GM10248 (cell line): ENCODE data around the gene FAM184A.
A peak's percentile ranks its signal among the peaks of the same experiment; 100 is the strongest.

Source experiments
- CTCF ChIA-PET: fragments of 300-600 bp; sonication (Branson Sonifier 250); formaldehyde crosslinking; extraction: SDS; loops from one replicate; lab custom pipeline; 2021; ENCODE audit warnings: antibody characterized with exemption; lab: Yijun Ruan, JAX
- POLR2A ChIA-PET: fragments of 350-650 bp; sonication (Branson Sonifier 250); formaldehyde crosslinking; extraction: SDS; loops from one replicate; lab custom pipeline; 2020; ENCODE audit warnings: antibody characterized with exemption; lab: Yijun Ruan, JAX
- DNase-seq: peaks from one replicate; pipeline ENCODE4 v3.0.0; 2012; ENCODE audit errors: extremely low spot score
- TF ChIP-seq, protein P1 (sequence below): IDR thresholded peaks from 2 replicates; pipeline ENCODE4 v1.5.1; 2012; ENCODE audit warnings: mild to moderate bottlenecking, low read depth; ENCODE audit errors: extremely low read depth, missing control alignments, control extremely low read depth

Gene FAM184A

DNA sequence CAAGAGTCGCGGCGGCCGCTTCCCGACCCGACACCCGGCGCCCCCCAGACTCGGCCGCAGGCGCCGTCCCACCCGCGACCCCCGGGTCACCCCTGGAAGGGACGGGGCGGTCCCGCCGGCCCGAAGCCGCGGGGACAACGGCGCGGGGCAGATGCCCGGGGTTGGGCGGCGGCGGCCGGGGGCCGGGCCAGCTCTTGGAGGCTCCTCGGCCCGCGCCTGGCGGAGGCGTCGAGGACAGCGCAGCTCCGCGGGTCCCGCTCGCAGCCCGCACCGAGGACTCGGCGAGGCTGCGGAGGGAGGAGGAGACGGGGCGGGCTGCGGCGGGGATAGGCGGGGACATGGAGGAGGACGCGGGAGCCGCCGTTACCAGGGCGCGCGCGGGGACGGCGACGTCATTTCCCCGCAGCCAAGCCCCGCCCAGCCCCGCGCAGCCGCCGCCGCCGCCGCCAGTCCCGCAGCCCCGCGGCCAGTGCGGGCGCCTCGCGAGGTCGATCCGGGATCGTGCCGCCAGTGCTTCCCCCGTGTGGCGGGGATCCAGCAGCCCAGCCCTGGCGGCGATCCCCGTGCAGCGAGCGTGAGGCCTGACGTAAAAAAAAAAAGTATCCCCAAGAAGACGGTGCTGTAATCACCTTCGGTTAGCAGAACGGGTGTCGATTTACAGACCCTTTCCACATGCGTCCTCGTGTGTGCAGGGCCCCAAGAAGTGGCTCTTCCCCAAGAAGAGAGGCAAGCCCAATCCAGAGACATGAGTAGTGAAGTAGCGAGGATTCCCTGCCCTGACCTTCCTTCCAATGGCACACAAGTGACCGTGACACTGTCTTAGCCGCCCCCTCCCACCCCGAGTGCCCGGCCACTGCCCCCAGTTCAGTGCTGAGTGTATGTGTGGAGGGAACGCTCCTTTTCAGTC is at the start of gene FAM184A:
Gene FAM184A (minus strand): TSS at position 289 of the 907 bp plus-strand sequence. CDS start 365 bp downstream, outside the sequence.
- TF ChIP-seq, protein P1, sequence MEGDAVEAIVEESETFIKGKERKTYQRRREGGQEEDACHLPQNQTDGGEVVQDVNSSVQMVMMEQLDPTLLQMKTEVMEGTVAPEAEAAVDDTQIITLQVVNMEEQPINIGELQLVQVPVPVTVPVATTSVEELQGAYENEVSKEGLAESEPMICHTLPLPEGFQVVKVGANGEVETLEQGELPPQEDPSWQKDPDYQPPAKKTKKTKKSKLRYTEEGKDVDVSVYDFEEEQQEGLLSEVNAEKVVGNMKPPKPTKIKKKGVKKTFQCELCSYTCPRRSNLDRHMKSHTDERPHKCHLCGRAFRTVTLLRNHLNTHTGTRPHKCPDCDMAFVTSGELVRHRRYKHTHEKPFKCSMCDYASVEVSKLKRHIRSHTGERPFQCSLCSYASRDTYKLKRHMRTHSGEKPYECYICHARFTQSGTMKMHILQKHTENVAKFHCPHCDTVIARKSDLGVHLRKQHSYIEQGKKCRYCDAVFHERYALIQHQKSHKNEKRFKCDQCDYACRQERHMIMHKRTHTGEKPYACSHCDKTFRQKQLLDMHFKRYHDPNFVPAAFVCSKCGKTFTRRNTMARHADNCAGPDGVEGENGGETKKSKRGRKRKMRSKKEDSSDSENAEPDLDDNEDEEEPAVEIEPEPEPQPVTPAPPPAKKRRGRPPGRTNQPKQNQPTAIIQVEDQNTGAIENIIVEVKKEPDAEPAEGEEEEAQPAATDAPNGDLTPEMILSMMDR = peak; percentile 25
- peak; percentile 58 for DNase-seq
- ChIA-PET POLR2A (no interaction called here), CTCF (interaction anchor here (1.1 to 1.7 kb wide), 4 partner anchors 25 to 54 kb away, joined by 3 to 4 read pairs (median 3); no protein-coding TSS in a partner anchor)

- ChIA-PET CTCF (interaction anchor here (1.4 to 4.5 kb wide), 5 partner anchors 10 to 21 kb away, joined by 5 to 18 read pairs (median 5); no protein-coding TSS in a partner anchor), POLR2A (interaction anchor here (0.5 kb wide), 1 partner anchor 9 kb away, joined by 3 read pairs; no protein-coding TSS in a partner anchor)
- DNase-seq = no peak
- TF ChIP-seq, protein P1 = no peak
Measured at GRCh38 chr6:119127627-119128026, 49.2 kb upstream of the FAM184A start.

GRCh38 chr6:119126826-119127225 is 48.4 kb upstream of the FAM184A start:
- no peak for DNase-seq
- TF ChIP-seq, protein P1 = no peak
- CTCF ChIA-PET = interaction anchor here (1.4 to 4.5 kb wide), 5 partner anchors 9 to 22 kb away, joined by 5 to 18 read pairs (median 5); no protein-coding TSS in a partner anchor
- POLR2A ChIA-PET = no interaction called here

GRCh38 chr6:119126140-119126539 is 47.7 kb upstream of the FAM184A start:
- POLR2A ChIA-PET = no interaction called here
- DNase-seq = no peak
- CTCF ChIA-PET = interaction anchor here (1.4 to 4.5 kb wide), 5 partner anchors 8 to 22 kb away, joined by 5 to 18 read pairs (median 5); no protein-coding TSS in a partner anchor
- TF ChIP-seq, protein P1 = no peak

- no peak for DNase-seq
- TF ChIP-seq, protein P1 = no peak
- ChIA-PET POLR2A (no interaction called here), CTCF (interaction anchor here (1.5 to 4.5 kb wide), 2 partner anchors 15 to 23 kb away, joined by 5 to 18 read pairs; no protein-coding TSS in a partner anchor)
Measured at GRCh38 chr6:119125576-119125975, 47.1 kb upstream of the FAM184A start.

GRCh38 chr6:119124079-119124824 is 45.8 kb upstream of the FAM184A start:
- no peak for DNase-seq
- ChIA-PET CTCF (interaction anchor here (1.5 to 4.5 kb wide), 2 partner anchors 14 to 24 kb away, joined by 5 to 18 read pairs; no protein-coding TSS in a partner anchor), POLR2A (no interaction called here)
- TF ChIP-seq, protein P1 = no peak
